ENCODE measurements around the gene LPCAT2. TPM values are rescaled to one million over a fixed set of nuclear protein-coding genes. Genes with fewer than 3 reads are reported as not detected.

Gene LPCAT2
- total and polyA plus RNA-seq, 2 donors (not counting 1 experiment from before 2014, with no cell fraction given): 10.2 to 17.8 TPM

GRCh38 chr16:55515111-55515510 lies 6.2 kb downstream of the LPCAT2 start:
- H3K9ac ChIP-seq (ENCODE audit: insufficient read depth, low read length): no peak overlapping the region
- no peaks in the 10 kb centered on the region for H4K20me1 ChIP-seq (ENCODE audit: control insufficient read depth, extremely low read depth, insufficient read depth, low read length)
- no peak overlapping the region for H2AFZ ChIP-seq (ENCODE audit: low read length)
- H3K36me3 ChIP-seq (ENCODE audit: control insufficient read depth, insufficient read depth, low read length): no peaks in the 10 kb centered on the region
- no peaks in the 10 kb centered on the region for H3K27me3 ChIP-seq (ENCODE audit: control insufficient read depth, insufficient read depth, low read length)
- no peak overlapping the region for H3K4me3 ChIP-seq (replicated peaks in 1 of 4; ENCODE audit: control extremely low read depth in 1 of 4, insufficient read depth in 1 of 4, low read depth in 3 of 4, low read length in 4 of 4)
- H3K4me2 ChIP-seq (ENCODE audit: extremely low read depth, insufficient read depth, low read length): no peak overlapping the region
- no peak overlapping the region for H3K27ac ChIP-seq (ENCODE audit: insufficient read depth, low read length)
- H3K4me1 ChIP-seq (ENCODE audit: control insufficient read depth, extremely low read depth, insufficient read depth, low read length): no peaks in the 10 kb centered on the region
- H3K9me3 ChIP-seq (ENCODE audit: control insufficient read depth, insufficient read depth, low read depth, low read length): no peaks in the 10 kb centered on the region
- no peak for TF ChIP-seq EZH2 (IDR thresholded peaks at IDR 0.05; ENCODE audit: low read length, missing control alignments)
- TF ChIP-seq CTCF (conservative IDR thresholded peaks at IDR 0.05 in 1 of 2, IDR thresholded peaks at IDR 0.05 in 1 of 2; ENCODE audit: low read depth in 1 of 2, low read length in 2 of 2): no peak
- H3K79me2 ChIP-seq (ENCODE audit: control insufficient read depth, insufficient read depth, low read length): no peaks in the 10 kb centered on the region
- DNase-seq (ENCODE audit: low read depth in 2 of 2): peak in 1 of 2 donors; percentile 76

GRCh38 chr16:55521792-55522191 lies 12.9 kb downstream of the LPCAT2 start:
- no peaks in the 10 kb centered on the region for H3K9me3 ChIP-seq (ENCODE audit: control insufficient read depth, insufficient read depth, low read depth, low read length)
- H3K27me3 ChIP-seq (ENCODE audit: control insufficient read depth, insufficient read depth, low read length): no peaks in the 10 kb centered on the region
- no peak overlapping the region for H3K4me2 ChIP-seq (ENCODE audit: extremely low read depth, insufficient read depth, low read length)
- TF ChIP-seq EZH2 (IDR thresholded peaks at IDR 0.05; ENCODE audit: low read length, missing control alignments): no peak
- TF ChIP-seq CTCF (conservative IDR thresholded peaks at IDR 0.05 in 1 of 2, IDR thresholded peaks at IDR 0.05 in 1 of 2; ENCODE audit: low read depth in 1 of 2, low read length in 2 of 2): no peak
- DNase-seq (ENCODE audit: low read depth in 2 of 2): no peak
- H3K79me2 ChIP-seq (ENCODE audit: control insufficient read depth, insufficient read depth, low read length): no peaks in the 10 kb centered on the region
- no peaks in the 10 kb centered on the region for H4K20me1 ChIP-seq (ENCODE audit: control insufficient read depth, extremely low read depth, insufficient read depth, low read length)
- no peaks in the 10 kb centered on the region for H3K4me1 ChIP-seq (ENCODE audit: control insufficient read depth, extremely low read depth, insufficient read depth, low read length)
- no peaks in the 10 kb centered on the region for H3K36me3 ChIP-seq (ENCODE audit: control insufficient read depth, insufficient read depth, low read length)
- H3K27ac ChIP-seq (ENCODE audit: insufficient read depth, low read length): no peak overlapping the region
- H2AFZ ChIP-seq (ENCODE audit: low read length): no peak overlapping the region
- no peak overlapping the region for H3K9ac ChIP-seq (ENCODE audit: insufficient read depth, low read length)
- H3K4me3 ChIP-seq (replicated peaks in 1 of 4; ENCODE audit: control extremely low read depth in 1 of 4, insufficient read depth in 1 of 4, low read depth in 3 of 4, low read length in 4 of 4): no peak overlapping the region

- no peak overlapping the region for H3K27ac ChIP-seq (ENCODE audit: insufficient read depth, low read length)
- no peaks in the 10 kb centered on the region for H3K79me2 ChIP-seq (ENCODE audit: control insufficient read depth, insufficient read depth, low read length)
- no peak overlapping the region for H3K9ac ChIP-seq (ENCODE audit: insufficient read depth, low read length)
- DNase-seq (ENCODE audit: low read depth in 2 of 2): peak in 1 of 2 donors; percentile 69
- no peaks in the 10 kb centered on the region for H3K4me1 ChIP-seq (ENCODE audit: control insufficient read depth, extremely low read depth, insufficient read depth, low read length)
- TF ChIP-seq CTCF (conservative IDR thresholded peaks at IDR 0.05 in 1 of 2, IDR thresholded peaks at IDR 0.05 in 1 of 2; ENCODE audit: low read depth in 1 of 2, low read length in 2 of 2): no peak
- no peak for TF ChIP-seq EZH2 (IDR thresholded peaks at IDR 0.05; ENCODE audit: low read length, missing control alignments)
- no peak overlapping the region for H2AFZ ChIP-seq (ENCODE audit: low read length)
- no peak overlapping the region for H3K4me3 ChIP-seq (replicated peaks in 1 of 4; ENCODE audit: control extremely low read depth in 1 of 4, insufficient read depth in 1 of 4, low read depth in 3 of 4, low read length in 4 of 4)
- no peaks in the 10 kb centered on the region for H4K20me1 ChIP-seq (ENCODE audit: control insufficient read depth, extremely low read depth, insufficient read depth, low read length)
- no peaks in the 10 kb centered on the region for H3K27me3 ChIP-seq (ENCODE audit: control insufficient read depth, insufficient read depth, low read length)
- H3K36me3 ChIP-seq (ENCODE audit: control insufficient read depth, insufficient read depth, low read length): no peaks in the 10 kb centered on the region
- no peak overlapping the region for H3K4me2 ChIP-seq (ENCODE audit: extremely low read depth, insufficient read depth, low read length)
- H3K9me3 ChIP-seq (ENCODE audit: control insufficient read depth, insufficient read depth, low read depth, low read length): no peaks in the 10 kb centered on the region
Observed at GRCh38 chr16:55526441-55526840, 17.6 kb downstream of the LPCAT2 start.

Measured in fibroblast of lung (primary cell).